ENCODE data around the gene GRIK4.

The GRIK4 gene

GRCh38 chr11:120906766-120907165 lies 395.2 kb downstream of the GRIK4 start:
- CTCF ChIA-PET: no interaction called here
- TF ChIP-seq CTCF (IDR thresholded peaks at IDR 0.05; ENCODE audit: insufficient read depth, low read length, missing control alignments): no peak
- H3K4me3 ChIP-seq (ENCODE audit: low read depth, low read length): no peak overlapping the region
- POLR2A ChIA-PET: no interaction called here
- DNase-seq (ENCODE audit: low read depth, low spot score): no peak

DNA sequence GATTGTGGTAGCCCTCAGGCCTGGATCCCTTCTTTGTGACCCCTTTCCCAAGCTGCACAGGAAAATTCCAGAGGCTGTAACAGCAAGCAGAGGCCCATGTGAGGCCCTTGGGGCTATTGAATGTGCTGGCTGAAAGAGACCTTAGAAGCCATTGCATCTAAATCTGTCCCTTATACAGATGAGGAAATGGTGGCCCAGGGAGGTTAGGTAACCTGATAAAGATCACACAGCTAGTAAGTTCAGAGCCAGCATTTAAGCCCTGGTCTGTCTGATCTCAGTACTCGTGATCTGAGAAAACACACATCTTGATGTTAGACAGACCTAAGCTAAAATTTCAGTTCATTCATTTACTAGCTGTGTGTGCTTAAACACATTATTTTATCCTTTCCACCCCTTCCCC lies 396.4 kb downstream of the GRIK4 start:
- no peak for DNase-seq (ENCODE audit: low read depth, low spot score)
- no peak for TF ChIP-seq CTCF (IDR thresholded peaks at IDR 0.05; ENCODE audit: insufficient read depth, low read length, missing control alignments)
- ChIA-PET CTCF (interaction anchor here (0.7 kb wide), 1 partner anchor 397 kb away, joined by 3 read pairs; no protein-coding TSS in a partner anchor), POLR2A (no interaction called here)
- no peak overlapping the region for H3K4me3 ChIP-seq (ENCODE audit: low read depth, low read length)

DNA sequence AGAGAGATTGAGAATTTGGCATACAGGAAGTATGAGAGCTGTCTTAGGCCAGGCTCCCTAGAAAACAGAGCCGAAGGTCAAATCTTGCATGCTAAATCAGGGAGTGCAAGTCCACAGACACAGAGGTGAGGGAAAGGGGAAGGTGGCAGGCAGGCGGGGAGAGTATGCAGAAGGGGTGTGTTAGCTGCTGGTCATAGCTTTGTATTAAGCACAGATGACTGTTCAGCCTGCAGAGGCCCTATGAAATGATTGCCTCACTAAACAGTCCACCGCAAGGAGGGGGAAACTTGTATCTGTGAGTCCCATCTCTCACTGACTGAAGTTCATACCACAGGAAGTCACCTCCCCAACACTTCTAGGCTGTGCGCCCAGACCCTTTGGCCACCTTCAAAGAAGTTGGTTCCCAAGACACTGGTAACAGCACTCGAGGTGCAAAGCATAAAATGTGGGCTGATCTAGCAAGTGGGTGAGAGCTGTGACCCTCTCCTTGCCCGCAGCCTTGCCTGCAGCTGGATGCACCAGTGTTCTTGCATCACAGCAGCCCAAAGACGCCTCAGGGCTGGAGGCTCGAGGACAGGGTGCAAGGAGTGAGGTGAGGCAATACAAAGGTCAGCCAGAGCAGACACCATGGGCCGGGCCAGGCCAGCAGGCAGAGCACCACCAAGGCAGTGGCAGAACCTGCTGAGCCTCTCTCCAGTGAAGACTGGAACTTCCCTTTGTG lies 397.1 kb downstream of the GRIK4 start:
- no peak for TF ChIP-seq CTCF (IDR thresholded peaks at IDR 0.05; ENCODE audit: insufficient read depth, low read length, missing control alignments)
- ChIA-PET CTCF (interaction anchor here (0.7 kb wide), 1 partner anchor 398 kb away, joined by 3 read pairs; no protein-coding TSS in a partner anchor), POLR2A (no interaction called here)

GRCh38 chr11:120909676-120910416 lies 398.3 kb downstream of the GRIK4 start:
- CTCF ChIA-PET: no interaction called here
- no peak for DNase-seq (ENCODE audit: low read depth, low spot score)
- no peak overlapping the region for H3K4me3 ChIP-seq (ENCODE audit: low read depth, low read length)
- POLR2A ChIA-PET: no interaction called here
- TF ChIP-seq CTCF (IDR thresholded peaks at IDR 0.05; ENCODE audit: insufficient read depth, low read length, missing control alignments): no peak

More for the DNA sequence above, 397.1 kb downstream of the GRIK4 start:
- no peak for DNase-seq (ENCODE audit: low read depth, low spot score)
- H3K4me3 ChIP-seq (ENCODE audit: low read depth, low read length): no peak overlapping the region

- ChIA-PET CTCF (no interaction called here), POLR2A (no interaction called here)
Measured at GRCh38 chr11:120911943-120912342, 400.4 kb downstream of the GRIK4 start.

More at GRCh38 chr11:120911943-120912342, 400.4 kb downstream of the GRIK4 start:
- DNase-seq (ENCODE audit: low read depth, low spot score): no peak
- H3K4me3 ChIP-seq (ENCODE audit: low read depth, low read length): no peak overlapping the region
- no peak for TF ChIP-seq CTCF (IDR thresholded peaks at IDR 0.05; ENCODE audit: insufficient read depth, low read length, missing control alignments)

Data from AG04449 (cell line).